RWPE2 (cell line): ENCODE measurements around the gene MED16.

Source experiments
- ATAC-seq: fragments of 200-7000 bp; cut with Tn5 transposase; 3 replicates; pipeline ENCODE4 v1.9.1; 2021; ENCODE audit warnings: low read depth
- DNase-seq: peaks from one replicate; pipeline ENCODE4 v3.0.0-alpha.2; 2020; ENCODE audit warnings: low spot score
- H3K27ac ChIP-seq: fragments of 450-650 bp; 2 replicates; pipeline ENCODE4 v1.5.1; 2017; ENCODE audit warnings: mild to moderate bottlenecking; ENCODE audit not compliant: poor library complexity, severe bottlenecking
- H3K27me3 ChIP-seq: fragments of 250-450 bp; sonication (Bioruptor Pico); 2 replicates; pipeline ENCODE4 v1.5.1; 2021; ENCODE audit warnings: mild to moderate bottlenecking, moderate library complexity; ENCODE audit not compliant: insufficient read depth, poor library complexity, severe bottlenecking
- H3K36me3 ChIP-seq: fragments of 250-450 bp; sonication (Bioruptor Pico); 2 replicates; pipeline ENCODE4 v1.5.1; 2020; ENCODE audit warnings: low read depth, mild to moderate bottlenecking, moderate library complexity
- H3K4me1 ChIP-seq: fragments of 250-450 bp; sonication (Bioruptor Pico); 2 replicates; pipeline ENCODE4 v1.5.1; 2021; ENCODE audit warnings: mild to moderate bottlenecking, moderate library complexity; ENCODE audit not compliant: insufficient read depth, poor library complexity, severe bottlenecking
- H3K4me3 ChIP-seq: fragments of 250-450 bp; sonication (Bioruptor Pico); 2 replicates; pipeline ENCODE4 v1.5.1; 2021; ENCODE audit warnings: mild to moderate bottlenecking, moderate library complexity; ENCODE audit not compliant: severe bottlenecking
- H3K9me3 ChIP-seq: fragments of 250-450 bp; sonication (Bioruptor Pico); 2 replicates; pipeline ENCODE4 v1.5.1; 2021; ENCODE audit warnings: mild to moderate bottlenecking, moderate library complexity; ENCODE audit not compliant: severe bottlenecking
- TF ChIP-seq, protein P1 (sequence below): fragments of 450-650 bp; IDR thresholded peaks from one replicate; pipeline ENCODE4 v1.5.1; 2017; ENCODE audit warnings: mild to moderate bottlenecking, moderate library complexity; ENCODE audit not compliant: poor library complexity, severe bottlenecking

Gene MED16, protein sequence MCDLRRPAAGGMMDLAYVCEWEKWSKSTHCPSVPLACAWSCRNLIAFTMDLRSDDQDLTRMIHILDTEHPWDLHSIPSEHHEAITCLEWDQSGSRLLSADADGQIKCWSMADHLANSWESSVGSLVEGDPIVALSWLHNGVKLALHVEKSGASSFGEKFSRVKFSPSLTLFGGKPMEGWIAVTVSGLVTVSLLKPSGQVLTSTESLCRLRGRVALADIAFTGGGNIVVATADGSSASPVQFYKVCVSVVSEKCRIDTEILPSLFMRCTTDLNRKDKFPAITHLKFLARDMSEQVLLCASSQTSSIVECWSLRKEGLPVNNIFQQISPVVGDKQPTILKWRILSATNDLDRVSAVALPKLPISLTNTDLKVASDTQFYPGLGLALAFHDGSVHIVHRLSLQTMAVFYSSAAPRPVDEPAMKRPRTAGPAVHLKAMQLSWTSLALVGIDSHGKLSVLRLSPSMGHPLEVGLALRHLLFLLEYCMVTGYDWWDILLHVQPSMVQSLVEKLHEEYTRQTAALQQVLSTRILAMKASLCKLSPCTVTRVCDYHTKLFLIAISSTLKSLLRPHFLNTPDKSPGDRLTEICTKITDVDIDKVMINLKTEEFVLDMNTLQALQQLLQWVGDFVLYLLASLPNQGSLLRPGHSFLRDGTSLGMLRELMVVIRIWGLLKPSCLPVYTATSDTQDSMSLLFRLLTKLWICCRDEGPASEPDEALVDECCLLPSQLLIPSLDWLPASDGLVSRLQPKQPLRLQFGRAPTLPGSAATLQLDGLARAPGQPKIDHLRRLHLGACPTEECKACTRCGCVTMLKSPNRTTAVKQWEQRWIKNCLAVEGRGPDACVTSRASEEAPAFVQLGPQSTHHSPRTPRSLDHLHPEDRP

DNA sequence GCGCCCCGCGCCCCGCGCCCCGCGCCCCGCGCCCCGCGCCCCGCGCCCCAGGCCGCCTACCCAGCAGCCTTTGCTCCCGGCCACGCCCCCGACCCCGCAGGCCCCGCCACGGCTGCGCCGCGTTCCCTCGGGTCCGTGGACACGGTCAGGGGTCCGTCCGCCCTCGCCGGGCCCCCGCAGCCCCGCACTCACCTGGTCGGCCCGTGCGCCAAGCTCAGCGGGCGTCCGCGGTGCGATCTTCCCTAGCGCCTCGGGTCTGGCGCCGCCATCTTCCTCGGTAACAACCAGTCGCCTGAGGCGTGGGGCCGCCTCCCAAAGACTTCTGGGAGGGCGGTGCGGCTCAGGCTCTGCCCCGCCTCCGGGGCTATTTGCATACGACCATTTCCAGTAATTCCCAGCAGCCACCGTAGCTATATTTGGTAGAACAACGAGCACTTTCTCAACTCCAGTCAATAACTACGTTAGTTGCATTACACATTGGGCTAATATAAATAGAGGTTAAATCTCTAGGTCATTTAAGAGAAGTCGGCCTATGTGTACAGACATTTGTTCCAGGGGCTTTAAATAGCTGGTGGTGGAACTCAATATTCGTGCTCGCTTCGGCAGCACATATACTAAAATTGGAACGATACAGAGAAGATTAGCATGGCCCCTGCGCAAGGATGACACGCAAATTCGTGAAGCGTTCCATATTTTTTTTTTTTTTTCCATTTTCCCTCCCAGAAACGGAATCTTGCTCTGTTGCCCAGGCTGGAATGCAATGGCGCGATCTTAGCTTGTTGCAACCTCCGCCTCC, at the start of gene MED16, which contains the start of gene RNU6-9:
MED16 (minus strand) TSS at position 294 of the 796 bp plus-strand sequence. CDS start 2,056 bp downstream, outside the sequence.
RNU6-9 (plus strand) TSS at position 591 of the 796 bp plus-strand sequence.
- Histone ChIP-seq H3K9me3 (no peaks in the 10 kb centered on the region), H3K36me3 (peaks cover 13% of the 10 kb centered on the region), H3K27me3 (no peaks in the 10 kb centered on the region), H3K4me3 (peak within 1 kb of the TSS; percentile 66), H3K27ac (peak within 1 kb of the TSS; percentile 74), H3K4me1 (no peaks in the 10 kb centered on the region)
- peak; percentile 88 for DNase-seq
- TF ChIP-seq, protein P1, sequence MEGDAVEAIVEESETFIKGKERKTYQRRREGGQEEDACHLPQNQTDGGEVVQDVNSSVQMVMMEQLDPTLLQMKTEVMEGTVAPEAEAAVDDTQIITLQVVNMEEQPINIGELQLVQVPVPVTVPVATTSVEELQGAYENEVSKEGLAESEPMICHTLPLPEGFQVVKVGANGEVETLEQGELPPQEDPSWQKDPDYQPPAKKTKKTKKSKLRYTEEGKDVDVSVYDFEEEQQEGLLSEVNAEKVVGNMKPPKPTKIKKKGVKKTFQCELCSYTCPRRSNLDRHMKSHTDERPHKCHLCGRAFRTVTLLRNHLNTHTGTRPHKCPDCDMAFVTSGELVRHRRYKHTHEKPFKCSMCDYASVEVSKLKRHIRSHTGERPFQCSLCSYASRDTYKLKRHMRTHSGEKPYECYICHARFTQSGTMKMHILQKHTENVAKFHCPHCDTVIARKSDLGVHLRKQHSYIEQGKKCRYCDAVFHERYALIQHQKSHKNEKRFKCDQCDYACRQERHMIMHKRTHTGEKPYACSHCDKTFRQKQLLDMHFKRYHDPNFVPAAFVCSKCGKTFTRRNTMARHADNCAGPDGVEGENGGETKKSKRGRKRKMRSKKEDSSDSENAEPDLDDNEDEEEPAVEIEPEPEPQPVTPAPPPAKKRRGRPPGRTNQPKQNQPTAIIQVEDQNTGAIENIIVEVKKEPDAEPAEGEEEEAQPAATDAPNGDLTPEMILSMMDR: no peak
- peak; percentile 89 for ATAC-seq

DNA sequence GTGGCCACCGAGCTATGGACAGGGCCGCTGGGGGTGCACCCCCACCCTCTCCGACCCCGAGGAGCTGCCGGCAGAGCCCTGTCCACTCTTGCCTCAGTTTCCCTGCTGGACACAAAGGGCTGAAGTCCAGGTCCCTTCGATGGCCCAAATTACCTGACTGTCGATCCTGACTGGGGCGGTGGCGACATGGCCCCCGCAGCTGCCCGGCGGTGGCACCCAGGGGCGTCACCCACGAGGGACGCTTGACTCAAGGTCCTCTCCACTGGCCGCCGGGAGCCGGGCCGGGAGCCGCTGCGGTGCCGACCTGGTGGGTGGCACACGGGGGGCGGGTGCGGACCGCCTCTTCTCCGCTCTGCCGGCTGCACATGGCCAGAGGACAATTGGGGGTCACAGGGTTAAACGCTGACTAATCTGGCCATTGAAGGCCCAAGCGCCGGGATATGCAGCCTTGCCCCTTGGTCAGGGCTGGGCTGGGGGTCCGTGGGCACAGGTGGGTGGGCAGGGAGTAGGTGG, 49.2 kb upstream of the MED16 start:
- no peaks in the 10 kb centered on the region for H3K4me1 ChIP-seq
- H3K27ac ChIP-seq: no peak overlapping the region
- H3K27me3 ChIP-seq: no peaks in the 10 kb centered on the region
- no peak overlapping the region for H3K4me3 ChIP-seq
- no peaks in the 10 kb centered on the region for H3K36me3 ChIP-seq
- TF ChIP-seq, protein P1: no peak
- DNase-seq (no peak), ATAC-seq (no peak)
- H3K9me3 ChIP-seq: no peaks in the 10 kb centered on the region

DNA sequence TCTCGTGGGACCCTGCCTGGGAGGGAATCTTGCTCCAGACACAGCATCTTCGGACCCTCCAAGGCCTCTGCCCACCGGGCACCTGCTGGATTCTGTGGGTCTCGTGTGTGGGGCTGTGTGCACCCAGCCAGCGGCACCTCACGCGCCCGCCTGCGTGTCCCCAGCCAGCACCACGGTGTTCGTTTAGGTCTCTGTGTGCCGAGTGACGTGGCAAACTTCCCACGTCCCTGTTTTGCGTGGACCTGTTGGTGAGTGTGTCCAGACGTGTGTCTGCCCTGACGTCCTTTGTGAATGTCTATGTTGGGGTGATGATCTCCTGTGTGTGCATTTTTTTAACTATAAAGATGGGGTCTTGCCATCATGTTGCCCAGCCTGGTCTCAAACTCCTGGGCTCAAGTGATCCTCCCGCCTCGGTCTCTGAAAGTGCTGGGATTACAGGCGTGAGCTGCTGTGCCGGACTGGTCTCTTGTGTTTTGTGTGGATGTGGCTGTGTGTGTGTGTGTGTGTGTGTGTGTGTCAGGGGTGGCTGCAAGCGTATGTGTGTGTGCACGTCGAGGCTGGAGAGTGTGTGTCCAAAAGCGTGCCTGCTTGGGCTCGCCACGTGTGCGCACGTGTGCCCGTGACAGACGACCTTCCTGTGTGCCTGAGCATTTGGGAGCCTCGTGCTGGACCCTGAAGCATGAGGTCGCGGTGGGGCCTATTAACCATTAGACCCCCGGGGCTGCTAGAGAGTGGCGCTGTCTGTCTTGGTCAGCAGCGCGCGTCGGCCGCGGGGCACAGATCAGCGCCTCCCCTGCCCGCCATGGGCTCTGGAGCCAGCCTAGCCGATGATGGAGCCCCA, 48.5 kb upstream of the MED16 start:
- Histone ChIP-seq H3K27ac (peak overlapping the region; percentile 56), H3K4me1 (no peaks in the 10 kb centered on the region), H3K27me3 (no peaks in the 10 kb centered on the region), H3K9me3 (no peaks in the 10 kb centered on the region), H3K4me3 (peak overlapping the region; percentile 2), H3K36me3 (no peaks in the 10 kb centered on the region)
- DNase-seq (no peak), ATAC-seq (no peak)
- TF ChIP-seq, protein P1: no peak

DNA sequence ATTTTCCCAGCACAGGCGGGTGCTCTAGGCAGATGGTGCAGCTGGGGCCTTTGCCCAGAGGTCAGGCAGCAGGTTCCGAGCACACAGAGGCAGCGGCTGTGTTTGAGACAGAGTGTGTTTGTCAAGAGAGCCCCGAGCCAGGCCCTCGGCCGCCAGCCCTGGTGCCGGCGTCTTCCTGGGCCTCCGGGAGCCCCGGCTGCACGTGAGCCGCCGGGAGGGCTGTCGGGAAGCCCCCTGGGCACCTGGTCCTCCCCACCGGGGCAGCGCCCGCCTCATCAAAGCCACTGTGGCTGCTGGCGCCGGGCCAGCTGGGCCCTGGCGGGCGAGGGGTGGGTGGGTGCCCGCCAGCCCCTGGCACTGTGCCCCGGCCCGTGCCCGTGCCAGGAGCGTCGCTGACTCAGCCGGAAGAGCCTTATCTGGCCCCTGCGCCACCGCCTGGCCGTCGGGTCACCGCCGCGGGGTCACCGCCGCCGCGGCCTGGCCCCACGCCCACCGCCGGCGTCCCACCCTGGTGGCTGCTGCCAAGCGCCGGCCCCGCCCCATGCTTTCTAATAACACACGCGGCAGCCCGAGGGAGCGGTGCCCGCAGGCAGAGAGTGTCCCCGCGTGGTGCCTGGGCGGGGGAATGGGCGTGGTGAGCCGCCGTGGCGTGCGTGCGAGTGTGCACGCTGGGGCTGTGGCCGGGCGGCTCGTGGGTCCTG, 47.8 kb upstream of the MED16 start:
- H3K27ac ChIP-seq: peak overlapping the region; percentile 56
- H3K4me1 ChIP-seq: no peaks in the 10 kb centered on the region
- TF ChIP-seq, protein P1: peak; percentile 9
- H3K36me3 ChIP-seq: no peaks in the 10 kb centered on the region
- no peaks in the 10 kb centered on the region for H3K9me3 ChIP-seq
- ATAC-seq (peak; percentile 82), DNase-seq (no peak)
- H3K27me3 ChIP-seq: no peaks in the 10 kb centered on the region
- H3K4me3 ChIP-seq: peak overlapping the region; percentile 2
